Measurements from ENCODE around the gene TECTB.

DNA sequence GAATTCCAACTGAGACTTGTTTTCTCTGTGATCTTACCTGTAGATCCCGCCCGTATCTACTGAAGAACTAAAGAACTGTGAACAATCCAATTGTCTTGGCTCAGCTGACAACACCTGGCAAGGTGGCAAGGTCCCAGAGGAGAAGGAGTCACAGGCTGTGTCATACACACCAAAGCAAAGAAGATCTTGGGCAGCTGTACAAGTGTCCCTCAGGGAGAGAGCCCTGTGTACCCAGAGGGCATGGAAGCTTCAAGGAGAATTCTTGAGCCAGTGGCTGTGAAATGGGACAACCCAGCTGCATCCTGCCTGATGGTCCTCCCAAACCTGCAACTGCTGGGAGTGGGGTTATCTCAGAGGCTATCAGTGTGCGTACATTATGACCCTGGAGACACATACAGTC, 46.7 kb upstream of the TECTB start:
- TF ChIP-seq, protein P1, sequence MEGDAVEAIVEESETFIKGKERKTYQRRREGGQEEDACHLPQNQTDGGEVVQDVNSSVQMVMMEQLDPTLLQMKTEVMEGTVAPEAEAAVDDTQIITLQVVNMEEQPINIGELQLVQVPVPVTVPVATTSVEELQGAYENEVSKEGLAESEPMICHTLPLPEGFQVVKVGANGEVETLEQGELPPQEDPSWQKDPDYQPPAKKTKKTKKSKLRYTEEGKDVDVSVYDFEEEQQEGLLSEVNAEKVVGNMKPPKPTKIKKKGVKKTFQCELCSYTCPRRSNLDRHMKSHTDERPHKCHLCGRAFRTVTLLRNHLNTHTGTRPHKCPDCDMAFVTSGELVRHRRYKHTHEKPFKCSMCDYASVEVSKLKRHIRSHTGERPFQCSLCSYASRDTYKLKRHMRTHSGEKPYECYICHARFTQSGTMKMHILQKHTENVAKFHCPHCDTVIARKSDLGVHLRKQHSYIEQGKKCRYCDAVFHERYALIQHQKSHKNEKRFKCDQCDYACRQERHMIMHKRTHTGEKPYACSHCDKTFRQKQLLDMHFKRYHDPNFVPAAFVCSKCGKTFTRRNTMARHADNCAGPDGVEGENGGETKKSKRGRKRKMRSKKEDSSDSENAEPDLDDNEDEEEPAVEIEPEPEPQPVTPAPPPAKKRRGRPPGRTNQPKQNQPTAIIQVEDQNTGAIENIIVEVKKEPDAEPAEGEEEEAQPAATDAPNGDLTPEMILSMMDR (IDR thresholded peaks at IDR 0.05): no peak
- TF ChIP-seq POLR2AphosphoS5 (IDR thresholded peaks at IDR 0.05; ENCODE audit: low read depth, low read length) (no peak), SIN3A (IDR thresholded peaks at IDR 0.05; ENCODE audit: borderline replicate concordance, insufficient read depth, low read depth, low read length) (no peak), TCF7L2 (IDR thresholded peaks at IDR 0.05; ENCODE audit: low read depth, low read length) (no peak)
- TF ChIP-seq, protein P2, sequence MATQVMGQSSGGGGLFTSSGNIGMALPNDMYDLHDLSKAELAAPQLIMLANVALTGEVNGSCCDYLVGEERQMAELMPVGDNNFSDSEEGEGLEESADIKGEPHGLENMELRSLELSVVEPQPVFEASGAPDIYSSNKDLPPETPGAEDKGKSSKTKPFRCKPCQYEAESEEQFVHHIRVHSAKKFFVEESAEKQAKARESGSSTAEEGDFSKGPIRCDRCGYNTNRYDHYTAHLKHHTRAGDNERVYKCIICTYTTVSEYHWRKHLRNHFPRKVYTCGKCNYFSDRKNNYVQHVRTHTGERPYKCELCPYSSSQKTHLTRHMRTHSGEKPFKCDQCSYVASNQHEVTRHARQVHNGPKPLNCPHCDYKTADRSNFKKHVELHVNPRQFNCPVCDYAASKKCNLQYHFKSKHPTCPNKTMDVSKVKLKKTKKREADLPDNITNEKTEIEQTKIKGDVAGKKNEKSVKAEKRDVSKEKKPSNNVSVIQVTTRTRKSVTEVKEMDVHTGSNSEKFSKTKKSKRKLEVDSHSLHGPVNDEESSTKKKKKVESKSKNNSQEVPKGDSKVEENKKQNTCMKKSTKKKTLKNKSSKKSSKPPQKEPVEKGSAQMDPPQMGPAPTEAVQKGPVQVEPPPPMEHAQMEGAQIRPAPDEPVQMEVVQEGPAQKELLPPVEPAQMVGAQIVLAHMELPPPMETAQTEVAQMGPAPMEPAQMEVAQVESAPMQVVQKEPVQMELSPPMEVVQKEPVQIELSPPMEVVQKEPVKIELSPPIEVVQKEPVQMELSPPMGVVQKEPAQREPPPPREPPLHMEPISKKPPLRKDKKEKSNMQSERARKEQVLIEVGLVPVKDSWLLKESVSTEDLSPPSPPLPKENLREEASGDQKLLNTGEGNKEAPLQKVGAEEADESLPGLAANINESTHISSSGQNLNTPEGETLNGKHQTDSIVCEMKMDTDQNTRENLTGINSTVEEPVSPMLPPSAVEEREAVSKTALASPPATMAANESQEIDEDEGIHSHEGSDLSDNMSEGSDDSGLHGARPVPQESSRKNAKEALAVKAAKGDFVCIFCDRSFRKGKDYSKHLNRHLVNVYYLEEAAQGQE (IDR thresholded peaks at IDR 0.05; ENCODE audit: insufficient read depth in 1 of 2, low read depth in 2 of 2, low read length in 1 of 2): no peak

Data from Panc1 (cell line).